Heart left ventricle (tissue), 13 donors: Measurements from ENCODE around the gene CDC42SE2.

ENCODE experiments used
- CTCF ChIP-seq, 12 donors: fragments of 200-600 bp; sonication (generic) in 4 of 12; IDR thresholded peaks; one replicate each; pipeline versions ENCODE4 v1.5.0 to v1.8.0; 2018 to 2022; ENCODE audit warnings: antibody characterized with exemption in 12 of 12, mild to moderate bottlenecking in 5 of 12
- POLR2A ChIP-seq, 2 donors: fragments of 450-650 bp; IDR thresholded peaks; one replicate each; pipeline ENCODE4 v1.6.1; 2017; ENCODE audit warnings: antibody characterized with exemption in 2 of 2, mild to moderate bottlenecking in 2 of 2, moderate library complexity in 2 of 2
- donor health status: ischemic (EF 13 %, LVEDD 7.1; RV severe dilation, severe dysfunction).
- donor health status: DM: no; HTN: yes; CAD: no.
- donor health status: DM: no; HTN: no; CAD: no.
- donor health status: ischemic (EF 25% LVEDD 6.9; RV normal size, moderate dysfunction).
- donor health status: ischemic (EF 25% LVEDD 5.7; RV mildly dilated, moderate dysfunction).
- donor health status: ischemic (EF 35%, LVEDD 5.7; RV mildly dilated, moderate dysfunction).
- donor health status: nonischemic (EF 11% LVEDD 7.7; RV severe dilation, severe dysfunction).
- donor health status: DM: yes; HTN: yes; CAD: no.
- donor health status: PGD.
- donor health status: ischemic (EF 29% LVEDD 5.4; RV normal size, mild dysfunction).
- donor health status: nonischemic (EF 23%, LVEDD 6.1; RV moderate dilation, normal function).

GRCh38 chr5:131431794-131432193 is 167.9 kb downstream of the CDC42SE2 start:
- TF ChIP-seq CTCF (IDR thresholded peaks at IDR 0.05), result no peak
- TF ChIP-seq POLR2A (IDR thresholded peaks at IDR 0.05), result no peak
